ENCODE measurements around the gene RPRM.
A peak's percentile ranks its signal among the peaks of the same experiment; 100 is the strongest.
"Not testable (repeated sequence)": the region's sequence is repeated elsewhere in the genome, so short reads cannot be mapped to it uniquely, and the experiment has no call there.

RPRM gene

DNA sequence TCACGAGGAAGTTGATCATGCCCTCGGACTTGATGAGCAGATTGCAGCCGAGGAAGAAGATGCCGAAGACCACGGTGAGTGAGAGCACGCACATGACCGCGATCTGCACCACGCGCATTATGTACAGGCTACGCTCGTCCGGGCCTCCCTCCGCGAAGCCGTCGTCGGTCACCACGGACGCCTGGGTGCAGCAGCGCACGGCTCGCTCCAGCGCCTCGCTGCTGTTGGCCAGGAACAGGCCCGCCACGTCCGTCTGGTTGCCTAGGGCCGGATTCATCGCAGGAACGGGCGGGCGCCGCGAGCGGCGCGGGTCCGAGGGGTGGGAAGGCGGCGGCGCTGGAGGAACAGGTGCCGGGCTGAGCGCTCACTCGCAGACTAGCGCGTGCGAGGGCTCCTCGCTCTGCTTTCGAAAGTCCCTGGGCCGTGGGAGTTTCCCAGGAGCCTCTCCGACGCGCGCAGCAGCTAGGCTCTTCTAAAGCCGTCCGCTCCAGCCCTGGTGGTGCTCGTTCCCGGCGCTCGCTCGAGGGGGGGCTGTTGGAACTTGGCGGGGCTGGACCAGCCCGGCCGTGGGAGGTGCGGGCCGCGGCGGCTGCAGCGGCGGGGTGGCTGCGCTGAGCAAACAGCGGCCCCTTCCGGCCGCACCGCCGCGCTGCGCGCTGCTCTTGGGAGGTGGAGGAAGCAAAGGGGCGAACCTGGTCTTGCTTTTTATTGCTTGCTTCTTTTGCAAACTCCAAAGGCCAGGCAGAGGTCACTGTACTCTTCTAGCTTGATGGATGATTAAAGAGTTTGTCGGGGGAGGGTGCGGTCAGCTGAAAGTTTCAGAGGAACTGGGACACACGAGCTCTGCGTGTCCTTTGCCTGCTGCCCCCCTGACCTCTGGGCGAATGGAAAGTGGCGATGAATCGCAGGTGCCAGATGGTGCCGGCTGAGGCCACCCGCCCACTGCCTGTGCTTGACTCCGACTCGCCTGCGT lies at the start of gene RPRM:
Gene RPRM (minus strand): TSS at position 474 of the 973 bp plus-strand sequence. CDS start 197 bp downstream, at position 277.
- peak within 1 kb of the TSS; percentile 38 for H3K4me3 ChIP-seq (ENCODE audit: control insufficient read depth, low read depth, low read length)
- TF ChIP-seq, protein P1, sequence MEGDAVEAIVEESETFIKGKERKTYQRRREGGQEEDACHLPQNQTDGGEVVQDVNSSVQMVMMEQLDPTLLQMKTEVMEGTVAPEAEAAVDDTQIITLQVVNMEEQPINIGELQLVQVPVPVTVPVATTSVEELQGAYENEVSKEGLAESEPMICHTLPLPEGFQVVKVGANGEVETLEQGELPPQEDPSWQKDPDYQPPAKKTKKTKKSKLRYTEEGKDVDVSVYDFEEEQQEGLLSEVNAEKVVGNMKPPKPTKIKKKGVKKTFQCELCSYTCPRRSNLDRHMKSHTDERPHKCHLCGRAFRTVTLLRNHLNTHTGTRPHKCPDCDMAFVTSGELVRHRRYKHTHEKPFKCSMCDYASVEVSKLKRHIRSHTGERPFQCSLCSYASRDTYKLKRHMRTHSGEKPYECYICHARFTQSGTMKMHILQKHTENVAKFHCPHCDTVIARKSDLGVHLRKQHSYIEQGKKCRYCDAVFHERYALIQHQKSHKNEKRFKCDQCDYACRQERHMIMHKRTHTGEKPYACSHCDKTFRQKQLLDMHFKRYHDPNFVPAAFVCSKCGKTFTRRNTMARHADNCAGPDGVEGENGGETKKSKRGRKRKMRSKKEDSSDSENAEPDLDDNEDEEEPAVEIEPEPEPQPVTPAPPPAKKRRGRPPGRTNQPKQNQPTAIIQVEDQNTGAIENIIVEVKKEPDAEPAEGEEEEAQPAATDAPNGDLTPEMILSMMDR (IDR thresholded peaks at IDR 0.05; ENCODE audit: control insufficient read depth, insufficient read depth, low read depth, low read length, missing control alignments) = peak; percentile 69
- DNase-seq (ENCODE audit: low read depth) = peak; percentile 2

DNA sequence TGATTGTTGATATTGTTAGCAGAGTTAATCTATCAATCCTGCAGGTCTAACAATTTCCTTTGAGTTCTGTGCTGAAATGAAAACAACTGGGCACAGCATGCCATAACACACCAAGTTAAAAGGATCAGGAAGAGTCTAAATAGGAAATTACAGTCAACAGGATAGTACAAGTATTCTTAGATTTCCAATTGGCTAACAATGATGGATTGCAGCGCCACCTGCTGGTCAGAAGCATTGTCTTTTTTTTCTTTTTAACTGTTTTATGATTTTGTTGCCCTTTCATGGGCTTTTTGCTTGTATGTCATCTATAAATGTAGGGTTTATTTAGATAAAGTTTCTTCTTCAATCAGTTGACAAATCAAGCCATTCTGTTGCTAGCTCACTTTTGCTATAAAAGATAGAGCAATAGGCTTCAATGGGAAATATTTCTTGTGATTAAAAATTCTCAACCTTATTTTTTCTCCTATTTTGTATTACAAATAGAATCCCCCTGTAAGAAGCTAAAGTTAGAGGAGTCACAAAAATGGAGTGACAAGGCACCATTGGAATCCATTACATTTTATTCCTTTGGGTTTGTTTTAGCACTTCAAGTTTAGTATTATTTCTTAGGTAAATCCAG lies 40.8 kb upstream of the RPRM start:
- peak; percentile 1 for DNase-seq (ENCODE audit: low read depth)
- H3K4me3 ChIP-seq (ENCODE audit: control insufficient read depth, low read depth, low read length) = no peak overlapping the region
- TF ChIP-seq, protein P1 (IDR thresholded peaks at IDR 0.05; ENCODE audit: control insufficient read depth, insufficient read depth, low read depth, low read length, missing control alignments) = peak; percentile 72

DNA sequence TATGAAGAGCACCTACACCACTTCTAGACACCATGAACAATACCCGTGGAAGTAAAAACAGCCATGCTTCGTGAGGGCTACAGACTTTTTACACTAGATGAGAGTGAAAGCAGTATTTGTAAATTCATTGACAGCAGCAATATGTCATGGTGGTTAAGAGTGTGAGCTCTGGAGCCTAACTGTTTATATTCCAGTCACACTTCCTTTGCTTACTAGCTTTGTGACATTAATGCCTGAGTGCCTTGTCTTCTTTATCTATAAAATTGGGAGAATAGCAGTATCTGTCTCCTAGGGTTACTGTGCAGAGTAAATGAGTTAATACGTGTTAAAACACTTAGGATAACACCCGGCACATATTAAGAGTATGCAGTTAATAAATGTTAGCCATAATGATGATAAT lies 33.8 kb upstream of the RPRM start:
- H3K4me3 ChIP-seq (ENCODE audit: control insufficient read depth, low read depth, low read length) = no peak overlapping the region
- DNase-seq (ENCODE audit: low read depth) = no peak
- TF ChIP-seq, protein P1 (IDR thresholded peaks at IDR 0.05; ENCODE audit: control insufficient read depth, insufficient read depth, low read depth, low read length, missing control alignments) = no peak

DNA sequence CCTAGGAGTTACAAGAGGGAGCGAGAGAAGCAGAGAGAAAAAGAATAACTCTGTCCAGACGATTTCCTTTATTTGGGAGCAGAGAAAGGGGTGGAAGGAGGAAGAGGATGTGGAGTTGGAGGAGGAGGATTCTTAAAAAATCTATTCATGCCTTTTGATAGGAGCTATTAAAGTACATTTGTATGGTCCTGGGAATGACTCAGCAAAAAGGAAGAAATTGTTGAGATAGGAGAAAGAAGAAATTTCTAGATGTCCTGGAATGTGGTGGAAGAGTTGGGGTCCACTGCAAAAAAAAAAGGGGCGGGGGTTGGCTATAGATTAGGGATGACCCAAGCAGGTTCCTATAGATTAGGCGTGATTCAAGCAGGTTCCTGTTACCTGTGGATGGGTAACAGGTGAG lies 32.4 kb upstream of the RPRM start:
- TF ChIP-seq, protein P1 (IDR thresholded peaks at IDR 0.05; ENCODE audit: control insufficient read depth, insufficient read depth, low read depth, low read length, missing control alignments) = no peak
- no peak overlapping the region for H3K4me3 ChIP-seq (ENCODE audit: control insufficient read depth, low read depth, low read length)
- no peak for DNase-seq (ENCODE audit: low read depth)

DNA sequence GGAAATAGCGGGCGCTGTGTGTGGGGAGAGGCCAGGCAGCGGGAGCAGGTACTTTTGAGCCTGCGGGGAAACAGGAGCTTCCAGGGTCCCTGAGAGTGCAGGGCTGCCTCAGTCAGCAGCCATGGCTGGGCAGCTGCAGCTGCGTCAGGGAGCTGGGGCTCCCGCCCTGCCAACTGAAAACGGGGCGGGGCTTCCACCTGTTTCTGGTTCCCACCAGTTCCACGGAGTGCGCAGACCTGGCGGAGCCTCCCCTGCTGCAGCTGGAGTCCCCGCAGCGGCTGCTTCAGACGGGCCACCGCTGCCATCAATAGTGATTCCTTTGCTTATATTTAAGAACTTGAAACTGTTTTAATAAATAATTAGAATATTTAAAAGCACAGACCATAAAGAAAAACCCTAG lies 30.6 kb upstream of the RPRM start:
- no peak overlapping the region for H3K4me3 ChIP-seq (ENCODE audit: control insufficient read depth, low read depth, low read length)
- TF ChIP-seq, protein P1 (IDR thresholded peaks at IDR 0.05; ENCODE audit: control insufficient read depth, insufficient read depth, low read depth, low read length, missing control alignments) = no peak
- DNase-seq (ENCODE audit: low read depth) = no peak

DNA sequence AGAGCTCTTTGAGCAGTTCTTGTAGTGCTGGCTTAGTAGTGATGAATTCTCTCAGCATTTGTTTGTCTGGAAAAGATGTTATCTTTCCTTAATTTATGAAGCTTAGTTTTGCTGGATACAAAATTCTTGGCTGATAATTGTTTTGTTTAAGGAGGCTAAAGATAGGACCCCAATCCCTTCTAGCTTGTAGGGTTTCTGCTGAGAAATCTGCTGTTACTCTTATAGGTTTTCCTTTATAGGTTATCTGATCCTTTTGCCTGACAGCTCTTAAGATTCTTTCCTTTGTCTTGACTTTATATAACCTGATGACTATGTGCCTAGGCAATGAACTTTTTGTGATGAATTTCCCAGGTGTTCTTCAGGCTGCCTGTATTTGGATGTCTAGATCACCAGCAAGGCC lies 27.9 kb upstream of the RPRM start:
- H3K4me3 ChIP-seq (ENCODE audit: control insufficient read depth, low read depth, low read length); DNase-seq (ENCODE audit: low read depth): not testable (repeated sequence)

DNA sequence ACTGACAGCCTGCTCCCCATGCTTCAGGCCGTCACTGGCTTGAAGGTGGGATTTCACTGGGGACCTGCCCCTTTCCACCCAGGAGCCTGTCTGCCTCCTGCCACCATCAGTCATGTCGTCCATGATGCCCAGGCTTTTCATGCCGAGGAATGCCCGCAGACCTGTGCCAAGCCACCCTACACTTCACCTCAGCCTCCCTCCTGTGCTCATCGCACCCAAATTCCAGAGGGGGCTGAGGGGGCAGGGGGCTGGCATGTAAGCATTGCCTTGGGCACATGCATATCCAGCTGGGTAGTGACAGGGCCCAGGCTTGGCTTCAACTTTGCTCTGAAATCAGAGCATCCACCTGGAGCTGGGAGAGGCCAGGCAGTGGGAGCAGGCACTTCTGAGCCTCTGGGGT lies 20.9 kb upstream of the RPRM start:
- no peak for DNase-seq (ENCODE audit: low read depth)
- TF ChIP-seq, protein P1 (IDR thresholded peaks at IDR 0.05; ENCODE audit: control insufficient read depth, insufficient read depth, low read depth, low read length, missing control alignments) = no peak
- no peak overlapping the region for H3K4me3 ChIP-seq (ENCODE audit: control insufficient read depth, low read depth, low read length)

Data from AG09309 (cell line).